HCT116 (cell line): ENCODE results near the gene TRERF1.

ENCODE experiments used
- CTCF ChIP-seq, 3 experiments: fragments of 200-600 bp in 1 of 3; sonication (generic) in 1 of 3; IDR thresholded peaks in 2 of 3; conservative IDR thresholded peaks in 1 of 3; 2 replicates each; pipeline ENCODE4 v1.5.1; 2012 to 2017; ENCODE audit warnings: low read depth in 2 of 3, low read length in 2 of 3, antibody characterized with exemption in 1 of 3, borderline replicate concordance in 1 of 3, control low read depth in 1 of 3, mild to moderate bottlenecking in 1 of 3, mixed read lengths in 1 of 3, mixed run types in 1 of 3, moderate library complexity in 1 of 3; ENCODE audit not compliant: insufficient read depth in 1 of 3
- EZH2 ChIP-seq: fragments of 200-600 bp; sonication (generic); IDR thresholded peaks from 2 replicates; pipeline ENCODE4 v1.6.1; 2017; ENCODE audit warnings: antibody characterized with exemption, mixed run types
- EZH2phosphoT487 ChIP-seq: fragments of 200-600 bp; IDR thresholded peaks from 2 replicates; pipeline ENCODE4 v1.6.1; 2018; ENCODE audit warnings: antibody characterized with exemption, borderline replicate concordance
- JUND ChIP-seq: IDR thresholded peaks from 2 replicates; pipeline ENCODE4 v1.6.1; 2012
- POLR2A ChIP-seq: IDR thresholded peaks from 2 replicates; pipeline ENCODE4 v1.7.0; 2011; ENCODE audit warnings: borderline replicate concordance; ENCODE audit not compliant: insufficient read depth, insufficient read length; ENCODE audit errors: extremely low read depth
- POLR2AphosphoS5 ChIP-seq: IDR thresholded peaks from 2 replicates; pipeline ENCODE4 v1.6.1; 2011; ENCODE audit warnings: mild to moderate bottlenecking, low read depth, low read length, moderate library complexity
- REST ChIP-seq: IDR thresholded peaks from 2 replicates; pipeline ENCODE4 v1.6.1; 2012; ENCODE audit warnings: low read depth
- SIN3A ChIP-seq: IDR thresholded peaks from 2 replicates; pipeline ENCODE4 v1.6.1; 2012; ENCODE audit warnings: low read depth
- ZNF274 ChIP-seq: fragments of 200-500 bp; sonication (Bioruptor generic); IDR thresholded peaks from 2 replicates; pipeline ENCODE4 v1.6.1; 2014; ENCODE audit warnings: mild to moderate bottlenecking, low read depth, low read length, inconsistent platforms
- TF ChIP-seq, protein P1 (sequence below): IDR thresholded peaks from 2 replicates; pipeline ENCODE4 v1.6.1; 2012

GRCh38 chr6:42279966-42280629 lies 171.6 kb downstream of the TRERF1 start:
- TF ChIP-seq POLR2AphosphoS5 (no peak), POLR2A (no peak), CTCF (IDR thresholded peaks at IDR 0.05 in 2 of 3, conservative IDR thresholded peaks at IDR 0.05 in 1 of 3; ENCODE audit: borderline replicate concordance in 1 of 3, insufficient read depth in 1 of 3, low read depth in 2 of 3, low read length in 2 of 3) (no peak), JUND (no peak), EZH2 (no peak), SIN3A (no peak), ZNF274 (no peak), EZH2phosphoT487 (no peak), REST (no peak)
- TF ChIP-seq, protein P1, sequence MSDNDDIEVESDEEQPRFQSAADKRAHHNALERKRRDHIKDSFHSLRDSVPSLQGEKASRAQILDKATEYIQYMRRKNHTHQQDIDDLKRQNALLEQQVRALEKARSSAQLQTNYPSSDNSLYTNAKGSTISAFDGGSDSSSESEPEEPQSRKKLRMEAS, result no peak
